ENCODE measurements around the gene SORT1. TPM values are rescaled to one million over a fixed set of nuclear protein-coding genes. Genes with fewer than 3 reads are reported as not detected.
A peak's percentile ranks its signal among the peaks of the same experiment; 100 is the strongest.

SORT1 gene
- total and polyA plus RNA-seq, 2 of the 4 experiments (the other 2 are of a cell fraction), result 15.8 to 16.7 TPM

- TF ChIP-seq CEBPB (IDR thresholded peaks at IDR 0.05; ENCODE audit: low read depth, low read length) (no peak), MAFK (IDR thresholded peaks at IDR 0.05; ENCODE audit: low read depth, low read length) (no peak), RAD21 (IDR thresholded peaks at IDR 0.05; ENCODE audit: low read length) (no peak), POLR2A (IDR thresholded peaks at IDR 0.05; ENCODE audit: low read depth, low read length) (no peak)
These were observed 85.5 kb downstream of the SORT1 start (continued) for GRCh38 chr1:109312246-109312645.

GRCh38 chr1:109309347-109309746 is 88.4 kb downstream of the SORT1 start:
- TF ChIP-seq ELK1 (IDR thresholded peaks at IDR 0.05; ENCODE audit: borderline replicate concordance, low read depth, low read length) (no peak), NFE2L2 (IDR thresholded peaks at IDR 0.05; ENCODE audit: low read depth, low read length) (no peak), USF2 (IDR thresholded peaks at IDR 0.05; ENCODE audit: low read depth, low read length) (no peak), CHD1 (IDR thresholded peaks at IDR 0.05; ENCODE audit: low read depth, low read length) (no peak), SMC3 (IDR thresholded peaks at IDR 0.05; ENCODE audit: low read depth, low read length) (no peak), BHLHE40 (IDR thresholded peaks at IDR 0.05; ENCODE audit: low read depth, low read length) (no peak), MXI1 (IDR thresholded peaks at IDR 0.05; ENCODE audit: borderline replicate concordance, low read depth, low read length) (no peak), CEBPB (IDR thresholded peaks at IDR 0.05; ENCODE audit: low read depth, low read length) (no peak), MAFK (IDR thresholded peaks at IDR 0.05; ENCODE audit: low read depth, low read length) (no peak), RCOR1 (IDR thresholded peaks at IDR 0.05; ENCODE audit: insufficient replicate concordance, low read length) (no peak), RAD21 (IDR thresholded peaks at IDR 0.05; ENCODE audit: low read length) (no peak), FOS (IDR thresholded peaks at IDR 0.05; ENCODE audit: low read depth, low read length) (no peak)
- Histone ChIP-seq H2AK5ac (ENCODE audit: low read depth, low read length) (no peak overlapping the region), H3K4me2 (ENCODE audit: low read depth, low read length) (peak overlapping the region; percentile 7), H3K27me3 (ENCODE audit: control insufficient read depth, insufficient read depth, low read length) (no peaks in the 10 kb centered on the region), H2BK15ac (ENCODE audit: low read depth, low read length) (no peak overlapping the region), H2BK5ac (ENCODE audit: low read depth, low read length, poor library complexity, severe bottlenecking) (peak overlapping the region; percentile 83), H3K27ac (ENCODE audit: insufficient read depth, low read length) (peak overlapping the region; percentile 49; the same call in 1 of the 2 replicates), H3K56ac (ENCODE audit: extremely low read depth, insufficient read depth, low read length) (no peak overlapping the region), H4K8ac (ENCODE audit: low read depth in 2 of 2, low read length in 2 of 2) (peak overlapping the region in 1 of 2 experiments; percentile 18; a peak in 1 of 4 replicates), H2AFZ (replicated peaks; ENCODE audit: low read length, poor library complexity) (no peak overlapping the region), H4K5ac (ENCODE audit: low read depth, low read length) (peak overlapping the region; percentile 14; the same call in 1 of the 2 replicates), H3K9ac (ENCODE audit: low read depth, low read length) (no peak overlapping the region), H3K14ac (replicated peaks; ENCODE audit: low read depth, low read length) (0 out of 2 replicates have a peak overlapping the region, but pooled peaks have one; percentile 41), H3K23ac (ENCODE audit: low read depth, low read length) (no peak overlapping the region), H2AK9ac (replicated peaks; ENCODE audit: low read depth, low read length, poor library complexity) (no peak overlapping the region), H3K36me3 (ENCODE audit: control insufficient read depth, insufficient read depth, low read length) (peaks cover 6% of the 10 kb centered on the region; the same call in 1 of the 2 replicates), H3K9me1 (ENCODE audit: insufficient read depth, low read length) (peaks cover 19% of the 10 kb centered on the region), H3K79me1 (ENCODE audit: low read depth in 1 of 2, low read length in 2 of 2) (no peaks in the 10 kb centered on the region), H3K4me3 (ENCODE audit: insufficient read depth, low read depth, low read length) (no peak overlapping the region), H3K18ac (ENCODE audit: low read depth, low read length) (peak overlapping the region; percentile 66), H2BK20ac (ENCODE audit: low read depth, low read length) (peak overlapping the region; percentile 47; the same call in 1 of the 2 replicates), H4K91ac (ENCODE audit: insufficient read depth, low read depth, low read length) (peak overlapping the region; percentile 59; the same call in 1 of the 2 replicates), H4K20me1 (ENCODE audit: insufficient read depth, low read length) (peaks cover 3% of the 10 kb centered on the region; the same call in 1 of the 2 replicates), H3K4me1 (ENCODE audit: control insufficient read depth, insufficient read depth, low read length) (peaks cover 19% of the 10 kb centered on the region), H3K4ac (ENCODE audit: low read depth, low read length) (peak overlapping the region; percentile 86; the same call in 1 of the 2 replicates), H2BK120ac (ENCODE audit: low read depth, low read length) (peak overlapping the region; percentile 11; the same call in 1 of the 2 replicates), H3K9me3 (ENCODE audit: control insufficient read depth, insufficient read depth, low read length) (no peaks in the 10 kb centered on the region)
- ATAC-seq (ENCODE audit: low read depth) (peak; percentile 72), DNase-seq (peak; percentile 56)
- in situ Hi-C loops (cut with MboI; ENCODE audit: low sequenced_read_pairs) (no loop called here), dilution Hi-C loops (cut with HindIII; ENCODE audit: low sequenced_read_pairs, unreplicated experiment) (no loop called here), intact Hi-C loops (cut with micrococcal nuclease) (no loop called here)
- no CpG with 5 or more reads among the region's 2 CpGs for WGBS, 2 experiments (ENCODE audit: extremely low coverage in 2 of 2, insufficient read length in 1 of 2)
- BruUV-seq (replicated peaks), result no TSS peak
- ChIA-PET POLR2A (ENCODE audit: unreplicated experiment) (no interaction called here), CTCF (interaction anchor here (0.6 to 0.9 kb wide), 2 partner anchors 12 to 27 kb away, joined by 3 to 4 read pairs; partner anchors contain the start of gene PSRC1)
